ENCODE results near the gene RORC.

Gene RORC

GRCh38 chr1:151846686-151847237 is 15.2 kb upstream of the RORC start:
- TF ChIP-seq, protein P1, sequence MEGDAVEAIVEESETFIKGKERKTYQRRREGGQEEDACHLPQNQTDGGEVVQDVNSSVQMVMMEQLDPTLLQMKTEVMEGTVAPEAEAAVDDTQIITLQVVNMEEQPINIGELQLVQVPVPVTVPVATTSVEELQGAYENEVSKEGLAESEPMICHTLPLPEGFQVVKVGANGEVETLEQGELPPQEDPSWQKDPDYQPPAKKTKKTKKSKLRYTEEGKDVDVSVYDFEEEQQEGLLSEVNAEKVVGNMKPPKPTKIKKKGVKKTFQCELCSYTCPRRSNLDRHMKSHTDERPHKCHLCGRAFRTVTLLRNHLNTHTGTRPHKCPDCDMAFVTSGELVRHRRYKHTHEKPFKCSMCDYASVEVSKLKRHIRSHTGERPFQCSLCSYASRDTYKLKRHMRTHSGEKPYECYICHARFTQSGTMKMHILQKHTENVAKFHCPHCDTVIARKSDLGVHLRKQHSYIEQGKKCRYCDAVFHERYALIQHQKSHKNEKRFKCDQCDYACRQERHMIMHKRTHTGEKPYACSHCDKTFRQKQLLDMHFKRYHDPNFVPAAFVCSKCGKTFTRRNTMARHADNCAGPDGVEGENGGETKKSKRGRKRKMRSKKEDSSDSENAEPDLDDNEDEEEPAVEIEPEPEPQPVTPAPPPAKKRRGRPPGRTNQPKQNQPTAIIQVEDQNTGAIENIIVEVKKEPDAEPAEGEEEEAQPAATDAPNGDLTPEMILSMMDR (IDR thresholded peaks at IDR 0.05; ENCODE audit: insufficient read depth, low read length, poor library complexity, severe bottlenecking) = no peak
- no peak for DNase-seq (ENCODE audit: extremely low read depth, insufficient read length)
- no peaks in the 10 kb centered on the region for H3K27me3 ChIP-seq (replicated peaks; ENCODE audit: control insufficient read depth, insufficient read depth, low read length)
- H3K4me3 ChIP-seq (replicated peaks; ENCODE audit: low read depth, low read length) = no peak overlapping the region
- H3K36me3 ChIP-seq (ENCODE audit: control insufficient read depth, insufficient read depth, low read length) = no peaks in the 10 kb centered on the region

- no peaks in the 10 kb centered on the region for H3K36me3 ChIP-seq (ENCODE audit: control insufficient read depth, insufficient read depth, low read length)
- no peaks in the 10 kb centered on the region for H3K27me3 ChIP-seq (replicated peaks; ENCODE audit: control insufficient read depth, insufficient read depth, low read length)
- TF ChIP-seq, protein P1 (IDR thresholded peaks at IDR 0.05; ENCODE audit: insufficient read depth, low read length, poor library complexity, severe bottlenecking) = no peak
- no peak for DNase-seq (ENCODE audit: extremely low read depth, insufficient read length)
- H3K4me3 ChIP-seq (replicated peaks; ENCODE audit: low read depth, low read length) = no peak overlapping the region
These were observed 14.5 kb upstream of the RORC start for GRCh38 chr1:151846062-151846568.

DNA sequence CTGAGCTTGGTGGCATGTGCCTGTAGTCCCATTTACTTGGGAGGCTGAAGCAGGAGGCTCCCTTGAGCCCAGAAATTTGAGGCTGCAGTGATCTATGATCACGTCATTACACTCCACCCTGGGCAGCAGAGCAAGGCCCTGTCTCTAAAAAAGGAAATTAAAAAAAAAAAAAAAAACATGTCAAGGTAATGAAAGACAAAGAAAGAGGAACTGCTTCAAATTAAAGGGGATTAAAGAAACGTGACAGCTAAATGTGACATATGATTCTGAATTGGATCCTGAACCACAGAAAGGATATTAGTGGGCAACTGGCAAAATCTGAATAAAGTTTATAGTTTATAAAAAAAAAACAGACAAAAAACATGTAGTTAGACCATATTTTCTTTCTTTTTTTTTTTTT is 11.8 kb upstream of the RORC start:
- TF ChIP-seq, protein P1 (IDR thresholded peaks at IDR 0.05; ENCODE audit: insufficient read depth, low read length, poor library complexity, severe bottlenecking) = no peak
- Histone ChIP-seq H3K27me3 (replicated peaks; ENCODE audit: control insufficient read depth, insufficient read depth, low read length) (no peaks in the 10 kb centered on the region; the same call in 1 of the 2 replicates), H3K36me3 (ENCODE audit: control insufficient read depth, insufficient read depth, low read length) (no peaks in the 10 kb centered on the region), H3K4me3 (replicated peaks; ENCODE audit: low read depth, low read length) (no peak overlapping the region)
- no peak for DNase-seq (ENCODE audit: extremely low read depth, insufficient read length)

DNA sequence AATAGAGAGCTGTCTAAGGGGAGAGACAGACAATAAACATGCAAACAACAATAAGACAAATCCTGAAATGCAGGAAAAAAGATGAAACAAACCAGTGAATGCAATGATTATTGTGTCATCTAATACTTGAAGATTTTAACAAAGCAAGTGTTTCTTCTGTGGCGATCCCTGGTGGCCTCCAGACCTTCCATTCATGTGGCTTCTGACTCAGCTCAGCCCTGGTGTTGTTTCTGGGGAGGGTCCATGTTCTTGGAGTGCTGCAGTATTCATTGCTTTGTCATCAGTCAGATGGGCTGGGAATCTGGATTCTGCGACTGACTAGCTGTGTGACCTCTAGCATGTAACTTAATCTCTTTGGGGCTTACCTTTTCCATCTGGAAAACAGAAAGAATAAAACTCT is 9.5 kb upstream of the RORC start:
- Histone ChIP-seq H3K36me3 (ENCODE audit: control insufficient read depth, insufficient read depth, low read length) (no peaks in the 10 kb centered on the region), H3K4me3 (replicated peaks; ENCODE audit: low read depth, low read length) (no peak overlapping the region), H3K27me3 (replicated peaks; ENCODE audit: control insufficient read depth, insufficient read depth, low read length) (peaks cover 2% of the 10 kb centered on the region)
- DNase-seq (ENCODE audit: extremely low read depth, insufficient read length) = no peak
- TF ChIP-seq, protein P1 (IDR thresholded peaks at IDR 0.05; ENCODE audit: insufficient read depth, low read length, poor library complexity, severe bottlenecking) = no peak

DNA sequence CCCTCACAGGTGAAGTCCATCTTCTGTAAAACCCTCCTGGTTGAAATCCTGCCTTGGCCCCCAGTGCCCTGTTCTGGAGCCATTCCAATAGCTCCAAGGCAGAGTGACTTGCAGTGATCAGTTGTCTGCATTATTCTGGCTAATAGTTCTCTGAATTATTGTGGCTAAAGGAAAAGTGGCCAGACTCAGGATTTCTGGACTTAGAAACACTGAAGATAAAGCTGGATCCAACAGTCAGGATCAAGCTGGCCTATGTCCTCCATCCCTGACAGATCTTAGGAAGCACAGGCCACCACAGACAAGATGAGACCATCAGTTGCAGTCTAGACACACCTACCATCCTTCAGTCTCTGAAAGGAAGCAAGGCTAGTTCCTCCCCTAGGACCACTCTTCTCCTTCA is 8.8 kb upstream of the RORC start:
- H3K4me3 ChIP-seq (replicated peaks; ENCODE audit: low read depth, low read length) = no peak overlapping the region
- TF ChIP-seq, protein P1 (IDR thresholded peaks at IDR 0.05; ENCODE audit: insufficient read depth, low read length, poor library complexity, severe bottlenecking) = no peak
- H3K27me3 ChIP-seq (replicated peaks; ENCODE audit: control insufficient read depth, insufficient read depth, low read length) = peaks cover 2% of the 10 kb centered on the region
- DNase-seq (ENCODE audit: extremely low read depth, insufficient read length) = no peak
- no peaks in the 10 kb centered on the region for H3K36me3 ChIP-seq (ENCODE audit: control insufficient read depth, insufficient read depth, low read length)
